Natural killer cell (primary cell): Measurements from ENCODE around the gene PAOX. TPM values are rescaled to one million over a fixed set of nuclear protein-coding genes. Genes with fewer than 3 reads are reported as not detected.
A peak's percentile ranks its signal among the peaks of the same experiment; 100 is the strongest.

Experiments
- ATAC-seq, 3 donors: fragments of 150-1000 bp in 2 of 3; fragments of 200-7000 bp in 1 of 3; cut with Tn5 transposase; 1 replicate in 1 of 3; 2 replicates in 2 of 3; pipeline ENCODE4 v1.10.0; 2021; ENCODE audit warnings: mild to moderate bottlenecking in 2 of 3, moderate library complexity in 2 of 3
- DNase-seq, 2 donors: peaks; one replicate each; pipeline versions ENCODE4 v3.0.0 to v3.0.0-alpha.2; 2013 to 2021; ENCODE audit warnings: mixed read lengths in 1 of 2
- H3K27ac ChIP-seq: one replicate; pipeline ENCODE4 v1.5.1; 2013; ENCODE audit warnings: mild to moderate bottlenecking, low read length
- H3K27me3 ChIP-seq: one replicate; pipeline ENCODE4 v1.6.1; 2013; ENCODE audit warnings: low read length; ENCODE audit not compliant: control insufficient read depth, insufficient read depth
- H3K36me3 ChIP-seq: one replicate; pipeline ENCODE4 v1.6.1; 2013; ENCODE audit warnings: low read length; ENCODE audit not compliant: control insufficient read depth, insufficient read depth
- H3K4me1 ChIP-seq: one replicate; pipeline ENCODE4 v1.6.1; 2013; ENCODE audit warnings: low read length; ENCODE audit not compliant: control insufficient read depth, insufficient read depth
- H3K4me3 ChIP-seq: one replicate; pipeline ENCODE4 v1.5.1; 2013; ENCODE audit warnings: low read length
- H3K9me3 ChIP-seq: one replicate; pipeline ENCODE4 v1.6.1; 2013; ENCODE audit warnings: low read length; ENCODE audit not compliant: control insufficient read depth, insufficient read depth
- H3K27ac Mint-ChIP-seq, 2 donors: one replicate each; pipeline ENCODE4 v1.8.0; 2022; ENCODE audit warnings: mild to moderate bottlenecking in 2 of 2, mixed read lengths in 2 of 2, moderate library complexity in 1 of 2
- H3K27me3 Mint-ChIP-seq, 2 donors: one replicate each; pipeline ENCODE4 v1.8.0; 2022; ENCODE audit warnings: low read depth in 2 of 2, mixed read lengths in 2 of 2
- H3K36me3 Mint-ChIP-seq: one replicate; pipeline ENCODE4 v1.8.0; 2022; ENCODE audit warnings: mixed read lengths
- H3K4me1 Mint-ChIP-seq, 2 donors: one replicate each; pipeline ENCODE4 v1.8.0; 2022; ENCODE audit warnings: mixed read lengths in 2 of 2
- H3K4me3 Mint-ChIP-seq: one replicate; pipeline ENCODE4 v1.8.0; 2022; ENCODE audit warnings: mild to moderate bottlenecking, moderate library complexity, mixed read lengths
- H3K9me3 Mint-ChIP-seq, 2 donors: one replicate each; pipeline ENCODE4 v1.8.0; 2022; ENCODE audit warnings: mixed read lengths in 2 of 2
- WGBS: methylation state at CpG from one replicate; pipeline ENCODE4 v1.1.7; 2013; ENCODE audit warnings: missing lambda C conversion rate; ENCODE audit not compliant: insufficient coverage; 5-methylcytosine and 5-hydroxymethylcytosine counted together
- intact Hi-C: fragments of 100-400 bp; cut with micrococcal nuclease; formaldehyde crosslinking; loops from one replicate; pipeline ENCODE4 v1.14.2; 2022
- total RNA-seq, 4 donors: library from RNA; stranded (reverse); fragments of 120-200 nt in 1 of 4; gene quantifications; one replicate each; pipeline versions ENCODE4 v1.2.3 to v1.2.4, GENCODE V29; 2013 to 2022
- TF ChIP-seq, protein P1 (sequence below): fragments of 200-600 bp; IDR thresholded peaks from one replicate; pipeline ENCODE4 v1.8.0; 2022; ENCODE audit warnings: antibody characterized with exemption

The PAOX gene
- total RNA-seq, 3 donors from 2014 or later (not counting 1 experiment from before 2014, with no cell fraction given): 4.2 to 5.8 (median 5.5) TPM

DNA sequence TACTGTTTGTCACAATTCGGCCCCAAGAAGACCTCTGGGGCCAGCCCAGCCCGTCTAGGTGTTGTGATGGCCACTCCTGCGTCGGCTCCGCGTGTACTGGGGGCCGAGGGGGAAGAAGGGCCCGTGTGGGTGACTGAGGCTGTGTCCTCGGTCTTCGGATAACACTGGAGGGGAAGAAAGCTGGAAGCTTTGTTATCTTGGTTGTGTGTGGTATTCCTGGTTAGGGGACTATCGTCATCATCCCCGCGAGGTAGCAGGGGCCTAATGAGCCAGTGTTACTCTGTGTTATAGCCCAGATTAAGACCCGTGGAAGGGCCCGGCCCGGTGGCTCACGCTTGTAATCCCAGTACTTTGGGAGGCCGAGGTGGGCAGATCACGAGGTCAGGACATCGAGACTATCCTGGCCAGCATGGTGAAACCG, 15.7 kb downstream of the PAOX start:
- DNase-seq (no peak), ATAC-seq (no peak)
- no peaks in the 10 kb centered on the region for H3K9me3 ChIP-seq
- Mint-ChIP-seq H3K9me3 (no peaks in the 10 kb centered on the region), H3K4me3 (peak overlapping the region; percentile 94), H3K27me3 (no peaks in the 10 kb centered on the region), H3K4me1 (peaks cover 41 to 44% of the 10 kb centered on the region in 2 donors), H3K36me3 (no peaks in the 10 kb centered on the region), H3K27ac (peak overlapping the region; percentile 87 to 90)
- peak overlapping the region; percentile 54 for H3K4me3 ChIP-seq
- no peaks in the 10 kb centered on the region for H3K27me3 ChIP-seq
- 47% methylated on average over 21 of the region's 21 CpGs for WGBS
- H3K27ac ChIP-seq: peak overlapping the region; percentile 49
- TF ChIP-seq, protein P1, sequence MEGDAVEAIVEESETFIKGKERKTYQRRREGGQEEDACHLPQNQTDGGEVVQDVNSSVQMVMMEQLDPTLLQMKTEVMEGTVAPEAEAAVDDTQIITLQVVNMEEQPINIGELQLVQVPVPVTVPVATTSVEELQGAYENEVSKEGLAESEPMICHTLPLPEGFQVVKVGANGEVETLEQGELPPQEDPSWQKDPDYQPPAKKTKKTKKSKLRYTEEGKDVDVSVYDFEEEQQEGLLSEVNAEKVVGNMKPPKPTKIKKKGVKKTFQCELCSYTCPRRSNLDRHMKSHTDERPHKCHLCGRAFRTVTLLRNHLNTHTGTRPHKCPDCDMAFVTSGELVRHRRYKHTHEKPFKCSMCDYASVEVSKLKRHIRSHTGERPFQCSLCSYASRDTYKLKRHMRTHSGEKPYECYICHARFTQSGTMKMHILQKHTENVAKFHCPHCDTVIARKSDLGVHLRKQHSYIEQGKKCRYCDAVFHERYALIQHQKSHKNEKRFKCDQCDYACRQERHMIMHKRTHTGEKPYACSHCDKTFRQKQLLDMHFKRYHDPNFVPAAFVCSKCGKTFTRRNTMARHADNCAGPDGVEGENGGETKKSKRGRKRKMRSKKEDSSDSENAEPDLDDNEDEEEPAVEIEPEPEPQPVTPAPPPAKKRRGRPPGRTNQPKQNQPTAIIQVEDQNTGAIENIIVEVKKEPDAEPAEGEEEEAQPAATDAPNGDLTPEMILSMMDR: no peak
- H3K36me3 ChIP-seq: peaks cover 15% of the 10 kb centered on the region
- peaks cover 51% of the 10 kb centered on the region for H3K4me1 ChIP-seq
- intact Hi-C loops: loop anchor here (1.0 to 5.0 kb wide), 2 partner anchors 37 to 118 kb away; partner anchors contain the start of genes ADAM8 and FUOM

DNA sequence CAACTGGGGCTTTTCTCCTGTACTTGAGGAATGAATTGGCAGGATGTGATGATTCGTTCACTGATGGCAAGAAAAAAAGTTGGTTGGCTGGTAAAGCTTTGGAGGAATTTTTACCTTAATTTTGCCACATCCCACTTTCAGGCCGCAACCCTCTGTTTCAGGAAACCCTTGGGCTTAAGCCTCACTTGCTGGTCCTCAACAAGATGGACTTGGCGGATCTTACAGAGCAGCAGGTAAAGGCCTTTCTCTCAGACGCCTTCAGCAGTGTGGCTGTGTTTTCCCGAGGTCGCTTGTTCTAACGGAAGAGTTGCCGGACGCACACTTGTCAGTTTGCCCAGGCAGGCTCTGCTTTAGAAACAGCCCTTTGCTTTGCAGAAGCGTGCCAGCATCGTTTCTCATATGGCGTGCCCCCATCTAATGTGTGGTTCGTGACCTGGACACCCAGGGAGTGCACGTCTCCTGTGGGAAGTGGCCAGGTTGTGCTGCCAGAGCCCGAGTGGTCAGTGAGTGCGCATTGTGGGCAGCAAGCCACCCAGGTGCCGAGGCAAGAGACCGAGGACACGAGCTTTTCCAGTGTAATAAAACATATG, 17.1 kb downstream of the PAOX start:
- Histone ChIP-seq H3K4me3 (no peak overlapping the region), H3K36me3 (peaks cover 16% of the 10 kb centered on the region), H3K9me3 (no peaks in the 10 kb centered on the region), H3K27me3 (no peaks in the 10 kb centered on the region), H3K27ac (no peak overlapping the region), H3K4me1 (peaks cover 50% of the 10 kb centered on the region)
- Mint-ChIP-seq H3K27me3 (no peaks in the 10 kb centered on the region), H3K4me1 (peaks cover 36 to 38% of the 10 kb centered on the region in 2 donors), H3K36me3 (no peaks in the 10 kb centered on the region), H3K9me3 (no peaks in the 10 kb centered on the region), H3K27ac (peak overlapping the region in 1 of 2 donors; percentile 87), H3K4me3 (peak overlapping the region; percentile 94)
- DNase-seq (no peak), ATAC-seq (no peak)
- WGBS: 96% methylated on average over 16 of the region's 19 CpGs
- intact Hi-C loops: no loop called here
- TF ChIP-seq, protein P1: no peak

DNA sequence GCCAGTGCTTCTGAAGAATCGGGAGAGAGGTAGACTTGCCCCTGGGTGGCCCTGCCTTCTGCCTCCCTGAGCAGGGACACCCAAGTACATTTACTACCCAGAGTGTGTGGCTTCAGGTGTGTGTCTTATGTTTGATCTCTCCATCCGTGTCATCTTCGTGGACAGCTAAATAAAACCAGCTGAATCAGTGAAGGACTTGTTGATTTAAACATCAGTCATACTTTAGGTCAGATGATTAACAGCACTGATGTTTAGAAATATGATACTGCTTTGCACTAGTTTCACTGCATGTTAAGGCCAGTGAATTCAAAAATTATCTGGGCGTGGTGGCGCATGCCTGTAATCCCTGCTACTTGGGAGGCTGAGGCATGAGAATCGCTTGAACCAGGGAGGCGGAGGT, 18.9 kb downstream of the PAOX start:
- no peak overlapping the region for H3K4me3 Mint-ChIP-seq
- peaks cover 23% of the 10 kb centered on the region for H3K36me3 ChIP-seq

More for the DNA sequence above, 18.9 kb downstream of the PAOX start:
- TF ChIP-seq, protein P1: no peak
- DNase-seq (no peak), ATAC-seq (no peak)
- intact Hi-C loops: no loop called here
- Histone ChIP-seq H3K27me3 (no peaks in the 10 kb centered on the region), H3K9me3 (no peaks in the 10 kb centered on the region), H3K4me3 (no peak overlapping the region), H3K27ac (no peak overlapping the region), H3K4me1 (peaks cover 42% of the 10 kb centered on the region)
- peak overlapping the region in 1 of 2 donors; percentile 66 for H3K27ac Mint-ChIP-seq
- WGBS: 99% methylated on average over 7 of the region's 7 CpGs
- no peaks in the 10 kb centered on the region for H3K27me3 Mint-ChIP-seq
- H3K36me3 Mint-ChIP-seq: no peaks in the 10 kb centered on the region
- H3K9me3 Mint-ChIP-seq: no peaks in the 10 kb centered on the region
- H3K4me1 Mint-ChIP-seq: peaks cover 33 to 42% of the 10 kb centered on the region in 2 donors
